AG04450 (cell line): ENCODE measurements around the gene ZNF280A. TPM values are rescaled to one million over a fixed set of nuclear protein-coding genes. Genes with fewer than 3 reads are reported as not detected.
"Not testable (repeated sequence)": the region's sequence is repeated elsewhere in the genome, so short reads cannot be mapped to it uniquely, and the experiment has no call there.

Experiments used
- CTCF ChIA-PET: fragments of 300-600, 350-600 bp; formaldehyde crosslinking; extraction: SDS; loops from one replicate; lab custom pipeline; 2022; ENCODE audit warnings: antibody characterized with exemption, inconsistent platforms; lab: Charles Lee
- POLR2A ChIA-PET: fragments of 350-600 bp; formaldehyde crosslinking; extraction: SDS; loops from one replicate; lab custom pipeline; 2021; ENCODE audit warnings: antibody characterized with exemption, inconsistent platforms; lab: Yijun Ruan, JAX
- DNase-seq: peaks from one replicate; pipeline ENCODE4 v3.0.0-alpha.2; 2011; ENCODE audit warnings: low read depth, low spot score
- H3K27ac ChIP-seq: one replicate; pipeline ENCODE4 v1.5.1; 2012; ENCODE audit warnings: low read depth, low read length, control low read depth
- H3K27me3 ChIP-seq: one replicate; pipeline ENCODE4 v1.6.0; 2012; ENCODE audit warnings: low read length; ENCODE audit not compliant: control insufficient read depth, insufficient read depth
- H3K4me3 ChIP-seq: 2 replicates; pipeline ENCODE4 v1.5.1; 2011; ENCODE audit warnings: mild to moderate bottlenecking, low read depth, low read length, control low read depth
- H3K9me3 ChIP-seq: 2 replicates; pipeline ENCODE4 v1.5.1; 2012; ENCODE audit warnings: low read length; ENCODE audit not compliant: control insufficient read depth, insufficient read depth
- polyA plus RNA-seq: library from polyadenylated mRNA; depleted of rRNA; stranded (reverse); fragments of >200 nt; gene quantifications from 2 replicates; pipeline ENCODE4 v1.2.3, GENCODE V29; 2011
- TF ChIP-seq, protein P1 (sequence below): IDR thresholded peaks from 2 replicates; pipeline ENCODE4 v1.5.1; 2011; ENCODE audit warnings: low read depth, low read length, control low read depth, inconsistent platforms

Gene ZNF280A
- polyA plus RNA-seq, 1 experiment: not detected

- ChIA-PET CTCF (no interaction called here), POLR2A (no interaction called here)
- TF ChIP-seq, protein P1, sequence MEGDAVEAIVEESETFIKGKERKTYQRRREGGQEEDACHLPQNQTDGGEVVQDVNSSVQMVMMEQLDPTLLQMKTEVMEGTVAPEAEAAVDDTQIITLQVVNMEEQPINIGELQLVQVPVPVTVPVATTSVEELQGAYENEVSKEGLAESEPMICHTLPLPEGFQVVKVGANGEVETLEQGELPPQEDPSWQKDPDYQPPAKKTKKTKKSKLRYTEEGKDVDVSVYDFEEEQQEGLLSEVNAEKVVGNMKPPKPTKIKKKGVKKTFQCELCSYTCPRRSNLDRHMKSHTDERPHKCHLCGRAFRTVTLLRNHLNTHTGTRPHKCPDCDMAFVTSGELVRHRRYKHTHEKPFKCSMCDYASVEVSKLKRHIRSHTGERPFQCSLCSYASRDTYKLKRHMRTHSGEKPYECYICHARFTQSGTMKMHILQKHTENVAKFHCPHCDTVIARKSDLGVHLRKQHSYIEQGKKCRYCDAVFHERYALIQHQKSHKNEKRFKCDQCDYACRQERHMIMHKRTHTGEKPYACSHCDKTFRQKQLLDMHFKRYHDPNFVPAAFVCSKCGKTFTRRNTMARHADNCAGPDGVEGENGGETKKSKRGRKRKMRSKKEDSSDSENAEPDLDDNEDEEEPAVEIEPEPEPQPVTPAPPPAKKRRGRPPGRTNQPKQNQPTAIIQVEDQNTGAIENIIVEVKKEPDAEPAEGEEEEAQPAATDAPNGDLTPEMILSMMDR: no peak
- Histone ChIP-seq H3K27me3 (peaks cover 6% of the 10 kb centered on the region), H3K27ac (no peak overlapping the region), H3K9me3 (peaks cover 4% of the 10 kb centered on the region), H3K4me3 (no peak overlapping the region)
- DNase-seq: no peak
Observed at GRCh38 chr22:22513619-22514018, 6.5 kb downstream of the ZNF280A start.

DNA sequence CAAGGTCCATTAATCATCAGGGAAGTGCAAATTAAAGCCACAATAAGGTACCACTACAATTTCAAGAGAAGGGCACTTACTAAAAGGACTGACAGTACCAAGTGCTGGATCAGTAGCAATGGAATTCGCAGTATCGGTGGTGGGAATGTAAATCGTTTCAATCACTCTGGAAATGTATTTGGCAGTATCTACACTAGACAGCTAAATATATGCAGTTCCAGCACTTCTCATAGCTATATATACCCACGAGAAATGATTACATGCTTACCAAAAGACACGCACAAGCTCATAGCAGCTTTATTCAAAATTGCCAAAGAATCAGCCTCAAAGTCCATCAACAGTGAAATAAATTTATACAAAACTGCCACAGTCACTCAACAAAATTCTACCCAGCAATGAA, 7.1 kb downstream of the ZNF280A start:
- H3K4me3 ChIP-seq: no peak overlapping the region
- H3K27ac ChIP-seq: no peak overlapping the region
- ChIA-PET CTCF (no interaction called here), POLR2A (no interaction called here)
- no peak for DNase-seq
- TF ChIP-seq, protein P1: no peak
- H3K9me3 ChIP-seq: peaks cover 4% of the 10 kb centered on the region
- H3K27me3 ChIP-seq: peaks cover 6% of the 10 kb centered on the region

- H3K27ac ChIP-seq, H3K27me3 ChIP-seq, H3K4me3 ChIP-seq, DNase-seq, POLR2A ChIA-PET, H3K9me3 ChIP-seq, CTCF ChIA-PET: not testable (repeated sequence)
Observed at GRCh38 chr22:22510833-22511232, 9.2 kb downstream of the ZNF280A start.

GRCh38 chr22:22509912-22510311, 10.2 kb downstream of the ZNF280A start:
- CTCF ChIA-PET: interaction anchor here (1.1 to 2.3 kb wide), 4 partner anchors 10 to 46 kb away, joined by 3 to 15 read pairs (median 12); partner anchors contain the start of gene ZNF280A
- H3K27ac ChIP-seq, DNase-seq, H3K27me3 ChIP-seq, H3K9me3 ChIP-seq, H3K4me3 ChIP-seq, POLR2A ChIA-PET: not testable (repeated sequence)

DNA sequence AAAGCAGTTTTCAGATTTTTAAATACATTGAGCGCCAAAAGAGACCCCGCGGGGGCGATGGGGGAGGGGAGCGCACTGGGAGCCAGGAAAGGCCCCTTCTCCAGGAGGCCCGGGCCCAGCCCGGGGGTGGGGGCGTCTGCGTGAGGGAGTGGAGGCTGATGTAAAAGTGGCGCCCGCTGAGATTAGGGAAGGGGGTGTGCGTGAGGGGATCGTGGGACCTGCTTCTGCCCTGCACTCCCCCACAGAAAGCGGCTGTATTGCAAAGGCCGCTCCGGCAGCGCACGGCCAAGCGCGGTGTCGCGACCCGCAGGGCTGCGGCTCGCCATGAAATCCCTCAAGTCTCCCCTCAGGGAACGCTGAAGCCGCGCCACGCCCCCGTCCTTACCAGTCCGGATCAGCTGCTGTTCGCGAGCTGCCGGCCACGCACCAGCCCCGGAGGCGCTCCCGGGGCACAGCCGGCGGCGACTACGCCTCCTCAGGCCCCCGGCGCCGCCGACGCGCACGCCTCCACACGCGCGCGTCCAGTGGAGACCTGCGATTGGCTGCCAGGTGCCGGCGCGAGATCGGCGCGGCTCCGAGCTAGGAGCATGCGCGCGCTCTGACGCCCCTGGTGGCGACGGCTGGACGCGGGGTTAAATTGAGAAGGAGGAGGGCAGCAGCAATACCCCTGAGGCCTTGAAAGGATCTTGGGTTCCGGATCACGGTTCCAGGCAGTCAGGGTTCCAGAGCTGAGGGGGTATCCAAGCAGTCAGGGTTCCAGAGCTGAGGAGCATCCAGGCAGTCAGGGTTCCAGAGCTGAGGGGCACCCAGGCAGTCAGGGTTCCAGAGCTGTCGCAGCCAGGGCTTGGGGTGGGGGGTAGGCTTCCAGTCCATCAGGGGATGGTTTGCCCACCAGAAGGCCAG, 11.5 kb downstream of the ZNF280A start, which contains the start of gene ZNF280B:
TSS of gene ZNF280B (minus strand) at position 469 of the 903 bp plus-strand sequence. CDS start 19,344 bp downstream, outside the sequence.
- TF ChIP-seq, protein P1: peak; percentile 74
- POLR2A ChIA-PET: no interaction called here
- peaks cover 4% of the 10 kb centered on the region for H3K9me3 ChIP-seq
- peak; percentile 46 for DNase-seq
- CTCF ChIA-PET: interaction anchor here (0.6 to 2.3 kb wide), 13 partner anchors 10 to 176 kb away, joined by 3 to 15 read pairs (median 5); partner anchors contain the start of gene ZNF280A
- peaks cover 3% of the 10 kb centered on the region for H3K27me3 ChIP-seq
- peak within 1 kb of the TSS; percentile 84 for H3K4me3 ChIP-seq
- H3K27ac ChIP-seq: no peak within 1 kb of the TSS
